K562 (cell line): Measurements from ENCODE around the gene CRYBG3. TPM values are rescaled to one million over a fixed set of nuclear protein-coding genes. Genes with fewer than 3 reads are reported as not detected.

Experiments used
- BACH1 ChIP-seq: fragments of 200-800 bp; sonication (Bioruptor generic); IDR thresholded peaks from 2 replicates; pipeline ENCODE4 v1.6.1; 2016; ENCODE audit warnings: missing genetic modification characterization, missing compliant biosample characterization
- HMG20A ChIP-seq: fragments of 450-650 bp; formaldehyde crosslinking; conservative IDR thresholded peaks from 2 replicates; pipeline ENCODE4 v1.4.0; 2020; ENCODE audit warnings: mild to moderate bottlenecking, mixed read lengths
- HMGXB4 ChIP-seq: sonication (generic); formaldehyde crosslinking; IDR thresholded peaks from 2 replicates; pipeline ENCODE4 v1.8.1; 2023; ENCODE audit warnings: mild to moderate bottlenecking, missing genetic modification reagents
- MYC ChIP-seq, 2 experiments: fragments of 250-450 bp in 1 of 2; sonication (Bioruptor Pico) in 1 of 2; IDR thresholded peaks; 2 replicates each; pipeline versions ENCODE4 v1.5.1 to v1.6.1; 2012 to 2021; ENCODE audit warnings: low read depth in 2 of 2, borderline replicate concordance in 1 of 2, improper control_type of control experiment in 1 of 2, low read length in 1 of 2, mild to moderate bottlenecking in 1 of 2, moderate library complexity in 1 of 2
- OTX1 ChIP-seq: fragments of 450-650 bp; formaldehyde crosslinking; IDR thresholded peaks from 2 replicates; pipeline ENCODE4 v1.4.0; 2022; ENCODE audit warnings: mild to moderate bottlenecking
- PCBP2 ChIP-seq: fragments of 200-400 bp; formaldehyde crosslinking; IDR thresholded peaks from 2 replicates; pipeline ENCODE4 v1.6.1; 2018; ENCODE audit warnings: low read length, low read depth, mild to moderate bottlenecking, moderate library complexity; ENCODE audit not compliant: poor library complexity, severe bottlenecking
- SP2 ChIP-seq: IDR thresholded peaks from 2 replicates; pipeline ENCODE4 v1.6.1; 2011; ENCODE audit warnings: mild to moderate bottlenecking, low read depth, low read length, moderate library complexity; ENCODE audit not compliant: poor library complexity, severe bottlenecking; ENCODE audit errors: extremely low read depth
- ZNF511 ChIP-seq: sonication (generic); formaldehyde crosslinking; IDR thresholded peaks from 2 replicates; pipeline ENCODE4 v1.8.0; 2022; ENCODE audit warnings: mild to moderate bottlenecking, missing genetic modification reagents
- ZNF766 ChIP-seq: fragments of 200-800 bp; sonication (Bioruptor generic); conservative IDR thresholded peaks from 2 replicates; pipeline ENCODE4 v1.6.1; 2016; ENCODE audit warnings: missing genetic modification characterization, missing compliant biosample characterization
- polyA plus RNA-seq, 8 experiments: library from polyadenylated mRNA; depleted of rRNA in 4 of 8; stranded (reverse) in 5 of 8; unstranded in 3 of 8; fragments of >200 nt; fragmentation: Nextera tagmentation in 2 of 8; fragmentation: Illumina TruSeq in 1 of 8; extraction: Ambion mirVana in 2 of 8; extraction: Trizol in 1 of 8; gene quantifications; 2 replicates each; pipeline versions ENCODE4 v1.2.1 to v1.2.3, GENCODE V29; 2011 to 2014; ENCODE audit warnings: inconsistent platforms in 1 of 8, missing spikeins in 1 of 8
- total RNA-seq, 7 experiments: library from RNA; depleted of rRNA in 6 of 7; stranded (reverse); fragments of >200 nt in 6 of 7; fragmentation: Illumina TruSeq in 2 of 7; extraction: Trizol in 2 of 7; gene quantifications; 2 replicates each; pipeline versions ENCODE4 v1.2.1 to v1.2.3, GENCODE V29; 2011 to 2021; ENCODE audit warnings: low replicate concordance in 1 of 7
- TF ChIP-seq, protein P1 (sequence below): fragments of 200-800 bp; sonication (Bioruptor generic); IDR thresholded peaks from 2 replicates; pipeline ENCODE4 v1.6.1; 2016; ENCODE audit warnings: missing genetic modification characterization, missing compliant biosample characterization

CRYBG3 gene
- total and polyA plus RNA-seq, 9 of the 15 experiments (the other 6 are each of a cell fraction or from before 2014, with no cell fraction given), result 0.08 to 0.72 (median 0.18) TPM

- no peak for TF ChIP-seq BACH1 (tag)
- TF ChIP-seq HMG20A (CRISPR knock-in tag), result no peak
- TF ChIP-seq, protein P1, sequence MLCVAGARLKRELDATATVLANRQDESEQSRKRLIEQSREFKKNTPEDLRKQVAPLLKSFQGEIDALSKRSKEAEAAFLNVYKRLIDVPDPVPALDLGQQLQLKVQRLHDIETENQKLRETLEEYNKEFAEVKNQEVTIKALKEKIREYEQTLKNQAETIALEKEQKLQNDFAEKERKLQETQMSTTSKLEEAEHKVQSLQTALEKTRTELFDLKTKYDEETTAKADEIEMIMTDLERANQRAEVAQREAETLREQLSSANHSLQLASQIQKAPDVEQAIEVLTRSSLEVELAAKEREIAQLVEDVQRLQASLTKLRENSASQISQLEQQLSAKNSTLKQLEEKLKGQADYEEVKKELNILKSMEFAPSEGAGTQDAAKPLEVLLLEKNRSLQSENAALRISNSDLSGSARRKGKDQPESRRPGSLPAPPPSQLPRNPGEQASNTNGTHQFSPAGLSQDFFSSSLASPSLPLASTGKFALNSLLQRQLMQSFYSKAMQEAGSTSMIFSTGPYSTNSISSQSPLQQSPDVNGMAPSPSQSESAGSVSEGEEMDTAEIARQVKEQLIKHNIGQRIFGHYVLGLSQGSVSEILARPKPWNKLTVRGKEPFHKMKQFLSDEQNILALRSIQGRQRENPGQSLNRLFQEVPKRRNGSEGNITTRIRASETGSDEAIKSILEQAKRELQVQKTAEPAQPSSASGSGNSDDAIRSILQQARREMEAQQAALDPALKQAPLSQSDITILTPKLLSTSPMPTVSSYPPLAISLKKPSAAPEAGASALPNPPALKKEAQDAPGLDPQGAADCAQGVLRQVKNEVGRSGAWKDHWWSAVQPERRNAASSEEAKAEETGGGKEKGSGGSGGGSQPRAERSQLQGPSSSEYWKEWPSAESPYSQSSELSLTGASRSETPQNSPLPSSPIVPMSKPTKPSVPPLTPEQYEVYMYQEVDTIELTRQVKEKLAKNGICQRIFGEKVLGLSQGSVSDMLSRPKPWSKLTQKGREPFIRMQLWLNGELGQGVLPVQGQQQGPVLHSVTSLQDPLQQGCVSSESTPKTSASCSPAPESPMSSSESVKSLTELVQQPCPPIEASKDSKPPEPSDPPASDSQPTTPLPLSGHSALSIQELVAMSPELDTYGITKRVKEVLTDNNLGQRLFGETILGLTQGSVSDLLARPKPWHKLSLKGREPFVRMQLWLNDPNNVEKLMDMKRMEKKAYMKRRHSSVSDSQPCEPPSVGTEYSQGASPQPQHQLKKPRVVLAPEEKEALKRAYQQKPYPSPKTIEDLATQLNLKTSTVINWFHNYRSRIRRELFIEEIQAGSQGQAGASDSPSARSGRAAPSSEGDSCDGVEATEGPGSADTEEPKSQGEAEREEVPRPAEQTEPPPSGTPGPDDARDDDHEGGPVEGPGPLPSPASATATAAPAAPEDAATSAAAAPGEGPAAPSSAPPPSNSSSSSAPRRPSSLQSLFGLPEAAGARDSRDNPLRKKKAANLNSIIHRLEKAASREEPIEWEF, result no peak
- TF ChIP-seq SP2, result no peak
- TF ChIP-seq ZNF511 (CRISPR knock-in tag), result no peak; the same call in 1 of the 2 replicates
- no peak for TF ChIP-seq HMGXB4 (CRISPR knock-in tag)
- peak; percentile 90 for TF ChIP-seq MYC (IDR thresholded peaks at IDR 0.05; ENCODE audit: low read depth, low read length)
- peak; percentile 36; the same call in 1 of the 2 replicates for TF ChIP-seq MYC (CRISPR knock-in tag; IDR thresholded peaks at IDR 0.05; ENCODE audit: borderline replicate concordance, low read depth)
- TF ChIP-seq OTX1, result no peak
- no peak for TF ChIP-seq ZNF766 (CRISPR knock-in tag)
- TF ChIP-seq PCBP2, result no peak
Observed at GRCh38 chr3:97971679-97972567, 150.1 kb downstream of the CRYBG3 start, which contains the start of gene RIOX2 (continued).
